K562 (cell line): ENCODE measurements around the gene OLFML2A.

ENCODE experiments used
- KLF10 ChIP-seq: fragments of 250-450 bp; sonication (Bioruptor Pico); IDR thresholded peaks from 2 replicates; pipeline ENCODE4 v1.6.1; 2021; ENCODE audit warnings: matching md5 sums
- ZNF23 ChIP-seq: fragments of 250-450 bp; sonication (Bioruptor Pico); IDR thresholded peaks from 2 replicates; pipeline ENCODE4 v1.4.0; 2020; ENCODE audit warnings: mild to moderate bottlenecking

DNA sequence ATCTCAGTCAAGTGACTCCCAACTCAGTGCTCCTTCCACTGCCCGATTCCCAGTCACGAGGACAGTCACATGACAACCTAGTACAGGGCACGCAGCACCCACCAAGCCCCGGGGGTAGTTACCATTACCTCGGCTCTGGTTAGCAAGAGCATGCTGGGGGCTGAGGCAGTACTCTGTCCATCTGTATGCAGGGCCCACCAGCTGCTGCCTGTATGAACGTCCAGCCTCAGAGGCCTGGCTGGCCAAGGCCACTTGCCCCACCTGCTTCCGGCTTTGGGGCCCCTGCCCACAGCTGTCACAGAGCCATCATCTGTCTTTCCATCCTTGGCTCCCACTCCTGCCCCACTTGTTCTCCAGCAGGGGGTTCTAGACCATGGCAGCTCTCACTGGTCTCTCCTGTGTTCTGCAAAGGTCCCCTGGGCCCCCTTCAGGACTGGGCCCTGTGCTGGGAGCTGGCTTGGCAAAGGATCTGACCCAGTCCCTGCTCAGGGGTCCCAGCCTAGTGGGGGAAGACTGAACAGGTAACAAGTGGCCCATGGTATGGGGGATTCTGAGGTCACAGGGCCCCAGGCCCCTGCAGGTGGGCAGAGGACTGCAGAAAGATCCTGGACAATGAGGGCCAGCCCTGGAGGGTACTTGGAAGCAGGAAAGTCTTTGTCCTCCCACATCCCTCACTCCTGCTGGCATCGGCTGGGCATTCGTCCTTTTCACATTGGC lies 81.6 kb downstream of the OLFML2A start:
- no peak for TF ChIP-seq KLF10 (CRISPR knock-in tag)
- TF ChIP-seq ZNF23 (CRISPR knock-in tag), result no peak
